Ishikawa (cell line): ENCODE results near the gene TNK2.

Experiments used
- EGR1 ChIP-seq: IDR thresholded peaks from 2 replicates; pipeline ENCODE4 v1.6.1; 2012

TNK2 gene

DNA sequence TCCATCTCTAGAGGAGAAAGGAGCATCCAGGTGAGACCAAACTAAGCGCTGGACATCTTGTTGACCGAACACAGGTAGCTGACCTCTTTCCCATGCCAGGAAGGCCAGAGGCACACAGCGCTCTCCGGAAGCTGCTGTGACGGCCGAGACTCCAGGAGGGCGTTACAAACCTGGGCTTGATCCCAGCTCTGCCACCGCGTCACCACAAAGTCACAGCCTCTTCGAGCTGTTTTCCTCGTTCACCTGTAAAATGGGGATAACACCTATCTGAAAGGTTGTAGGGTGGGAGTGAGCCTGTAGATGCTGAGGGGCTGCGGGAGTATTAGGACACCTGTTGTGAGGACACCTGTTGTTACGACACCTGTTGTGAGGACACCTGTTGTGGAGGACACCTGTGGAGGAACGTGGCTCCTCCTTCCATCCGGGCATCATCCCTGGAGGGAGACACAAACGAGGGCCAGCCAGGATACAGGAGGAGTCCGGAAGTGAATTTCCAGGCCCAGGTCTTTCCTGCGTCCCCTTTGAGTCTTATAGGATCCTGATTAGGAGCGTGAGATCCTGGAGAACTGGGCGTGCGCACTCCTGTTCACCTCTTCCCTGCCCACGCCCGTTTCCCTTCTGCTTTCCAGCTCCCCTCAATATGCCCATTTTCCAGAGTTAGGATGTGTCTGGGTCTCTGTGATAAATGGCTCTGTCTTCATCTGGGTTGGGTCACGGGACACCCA, 94.3 kb downstream of the TNK2 start:
- TF ChIP-seq EGR1 = no peak
